Cardiac muscle cell (in vitro differentiated cells and primary cell): ENCODE measurements around the gene MAGEA9B. TPM values are rescaled to one million over a fixed set of nuclear protein-coding genes. Genes with fewer than 3 reads are reported as not detected.
"Not testable (repeated sequence)": the region's sequence is repeated elsewhere in the genome, so short reads cannot be mapped to it uniquely, and the experiment has no call there.

Experiments used
- DNase-seq, 2 donors: peaks; one replicate each; pipeline versions ENCODE4 v3.0.0 to v3.0.0-alpha.2; 2010 to 2017; ENCODE audit warnings: low read depth in 1 of 2, low spot score in 1 of 2
- H3K27ac ChIP-seq: fragments of 200-600 bp; sonication (generic); 2 replicates; pipeline ENCODE4 v1.5.1; 2016
- H3K27me3 ChIP-seq: fragments of 200-600 bp; sonication (generic); 2 replicates; pipeline ENCODE4 v1.6.0; 2016; ENCODE audit warnings: control low read depth
- H3K36me3 ChIP-seq: fragments of 200-600 bp; sonication (generic); 2 replicates; pipeline ENCODE4 v1.5.1; 2016; ENCODE audit warnings: control low read depth
- H3K4me1 ChIP-seq: fragments of 200-600 bp; sonication (generic); 2 replicates; pipeline ENCODE4 v1.8.1; 2017; ENCODE audit warnings: low read depth, mild to moderate bottlenecking, mixed run types
- H3K4me3 ChIP-seq: fragments of 200-600 bp; sonication (generic); 2 replicates; pipeline ENCODE4 v1.5.1; 2016; ENCODE audit warnings: mild to moderate bottlenecking
- H3K9me3 ChIP-seq: fragments of 200-600 bp; sonication (generic); 2 replicates; pipeline ENCODE4 v1.5.1; 2017; ENCODE audit warnings: low read depth, mild to moderate bottlenecking, control low read depth
- CTCF ChIP-seq: IDR thresholded peaks from 2 replicates; pipeline ENCODE4 v1.5.1; 2012; ENCODE audit warnings: low read depth, mild to moderate bottlenecking, low read length
- polyA plus RNA-seq: library from polyadenylated mRNA; unstranded; fragments of >200 nt; fragmentation: Nextera tagmentation; extraction: Ambion mirVana; gene quantifications from 2 replicates; pipeline ENCODE4 v1.2.1, GENCODE V29; 2016
- total RNA-seq: library from RNA; depleted of rRNA; stranded (reverse); fragments of >200 nt; gene quantifications from 2 replicates; pipeline ENCODE4 v1.2.3, GENCODE V29; 2016

MAGEA9B gene
- total and polyA plus RNA-seq, 2 experiments from 2014 or later = not detected

- no peak for DNase-seq
- H3K4me1 ChIP-seq = no peaks in the 10 kb centered on the region
- H3K36me3 ChIP-seq = no peaks in the 10 kb centered on the region
- no peak overlapping the region for H3K27ac ChIP-seq
- no peaks in the 10 kb centered on the region for H3K9me3 ChIP-seq
- no peaks in the 10 kb centered on the region for H3K27me3 ChIP-seq
- H3K4me3 ChIP-seq = no peak overlapping the region
- no peak for TF ChIP-seq CTCF
Observed at GRCh38 chrX:149563359-149563758, 23.9 kb downstream of the MAGEA9B start.

- H3K4me3 ChIP-seq, H3K4me1 ChIP-seq, H3K27me3 ChIP-seq, H3K27ac ChIP-seq, DNase-seq, H3K9me3 ChIP-seq, H3K36me3 ChIP-seq: not testable (repeated sequence)
Observed at GRCh38 chrX:149555251-149555650, 32.0 kb downstream of the MAGEA9B start.

- H3K36me3 ChIP-seq, H3K4me1 ChIP-seq, H3K4me3 ChIP-seq, H3K9me3 ChIP-seq, H3K27me3 ChIP-seq, H3K27ac ChIP-seq, DNase-seq: not testable (repeated sequence)
Observed at GRCh38 chrX:149551939-149552248, 35.4 kb downstream of the MAGEA9B start.

GRCh38 chrX:149551245-149551938 lies 35.9 kb downstream of the MAGEA9B start:
- not testable (repeated sequence) for H3K4me1 ChIP-seq, H3K36me3 ChIP-seq, H3K9me3 ChIP-seq, H3K27ac ChIP-seq, DNase-seq, H3K27me3 ChIP-seq, H3K4me3 ChIP-seq

GRCh38 chrX:149550454-149550853 lies 36.8 kb downstream of the MAGEA9B start:
- not testable (repeated sequence) for H3K27me3 ChIP-seq, H3K27ac ChIP-seq

GRCh38 chrX:149549701-149550100 lies 37.6 kb downstream of the MAGEA9B start, which contains the start of gene HSFX3:
Gene HSFX3 (minus strand): TSS chrX:149549924. CDS start chrX:149549852, 72 bp downstream.
- not testable (repeated sequence) for DNase-seq, H3K36me3 ChIP-seq, H3K4me3 ChIP-seq, H3K4me1 ChIP-seq, H3K27me3 ChIP-seq, H3K9me3 ChIP-seq, H3K27ac ChIP-seq

More at GRCh38 chrX:149550454-149550853, 36.8 kb downstream of the MAGEA9B start:
- not testable (repeated sequence) for H3K9me3 ChIP-seq, DNase-seq, H3K4me3 ChIP-seq, H3K4me1 ChIP-seq, H3K36me3 ChIP-seq

- H3K36me3 ChIP-seq, H3K9me3 ChIP-seq, DNase-seq, H3K4me1 ChIP-seq, H3K27me3 ChIP-seq, H3K27ac ChIP-seq, H3K4me3 ChIP-seq: not testable (repeated sequence)
Observed at GRCh38 chrX:149547782-149548181, 39.5 kb downstream of the MAGEA9B start.

- H3K27me3 ChIP-seq, H3K9me3 ChIP-seq, H3K4me3 ChIP-seq, H3K27ac ChIP-seq, H3K36me3 ChIP-seq, H3K4me1 ChIP-seq, DNase-seq: not testable (repeated sequence)
Observed at GRCh38 chrX:149546962-149547361, 40.3 kb downstream of the MAGEA9B start.

- H3K36me3 ChIP-seq, H3K27me3 ChIP-seq, H3K4me1 ChIP-seq, H3K27ac ChIP-seq, H3K9me3 ChIP-seq, H3K4me3 ChIP-seq: not testable (repeated sequence)
- peak; percentile 25 to 26 for DNase-seq
Observed at GRCh38 chrX:149545545-149546543, 41.4 kb downstream of the MAGEA9B start.
